NCI-H345 treated with DMSO at 0.1 percent for 48 hours (cell line): ENCODE measurements around the gene CEP72.
"Not testable (repeated sequence)": the region's sequence is repeated elsewhere in the genome, so short reads cannot be mapped to it uniquely, and the experiment has no call there.

Experiments used
- DNase-seq: peaks from one replicate; lab custom pipeline; 2025; ENCODE audit not compliant: unreplicated experiment; lab: John Stamatoyannopoulos, UW

CEP72 gene

DNA sequence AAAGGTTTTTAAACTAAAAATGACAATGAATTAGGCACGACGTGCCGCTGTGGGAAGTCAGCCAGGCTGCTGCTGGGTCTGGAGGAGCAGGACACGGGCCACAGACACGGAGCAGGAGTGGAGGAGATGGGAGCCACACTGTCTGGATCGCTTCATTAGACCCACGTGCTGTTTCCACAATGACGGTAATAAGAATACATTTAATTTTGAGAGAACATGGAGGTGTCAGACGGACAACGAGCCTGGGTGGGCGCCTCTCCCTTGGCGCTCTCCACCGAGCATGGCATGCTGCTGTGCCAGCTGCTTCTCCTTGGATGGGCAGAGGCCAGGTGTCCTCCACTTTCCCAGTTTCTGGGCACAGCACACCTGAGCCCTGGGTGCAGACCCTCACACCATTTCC is 68.7 kb downstream of the CEP72 start:
- not testable (repeated sequence) for DNase-seq

DNA sequence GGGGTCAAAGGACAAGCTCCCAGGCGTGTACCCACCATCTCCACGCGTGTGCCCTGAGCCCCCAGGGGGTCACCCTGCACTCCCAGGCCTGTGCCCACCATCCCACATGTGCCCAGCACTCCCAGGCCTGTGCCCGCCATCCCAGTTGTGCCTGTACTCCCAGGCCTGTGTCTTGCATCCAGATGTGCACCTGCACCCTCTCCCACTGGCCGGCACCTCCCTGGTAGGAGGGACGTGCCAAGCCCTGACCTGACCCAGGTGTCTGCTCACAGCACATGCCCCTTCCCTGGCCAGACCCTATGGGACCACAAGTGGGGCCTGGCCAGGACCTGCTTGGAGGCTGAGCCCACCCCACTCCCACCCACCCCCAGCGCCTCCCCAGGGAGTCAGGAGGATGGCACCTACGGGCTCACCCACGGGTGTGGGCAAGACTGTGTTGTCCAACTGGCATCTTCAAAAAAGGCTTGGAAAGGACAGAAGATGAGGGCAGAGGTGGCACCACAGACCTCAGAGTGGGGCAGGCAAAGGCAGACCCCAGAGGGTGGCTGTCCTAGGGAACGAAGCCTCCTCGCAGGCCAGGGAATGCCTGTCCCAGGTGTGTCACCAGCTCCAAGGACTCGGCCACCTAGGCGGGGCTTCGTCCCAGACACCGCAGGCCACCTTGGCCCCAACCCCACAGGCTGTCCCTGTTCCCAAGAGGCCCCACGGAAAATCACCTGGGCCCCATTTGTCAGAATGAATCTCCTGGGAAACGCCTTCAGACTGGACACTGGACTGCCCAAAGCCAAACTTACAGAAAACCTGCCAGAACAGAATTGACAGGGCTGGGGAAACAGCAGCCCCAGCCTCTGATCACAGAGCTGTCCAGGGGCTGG is 69.4 kb downstream of the CEP72 start:
- DNase-seq: not testable (repeated sequence)

GRCh38 chr5:682216-682615 is 70.1 kb downstream of the CEP72 start:
- not testable (repeated sequence) for DNase-seq

DNA sequence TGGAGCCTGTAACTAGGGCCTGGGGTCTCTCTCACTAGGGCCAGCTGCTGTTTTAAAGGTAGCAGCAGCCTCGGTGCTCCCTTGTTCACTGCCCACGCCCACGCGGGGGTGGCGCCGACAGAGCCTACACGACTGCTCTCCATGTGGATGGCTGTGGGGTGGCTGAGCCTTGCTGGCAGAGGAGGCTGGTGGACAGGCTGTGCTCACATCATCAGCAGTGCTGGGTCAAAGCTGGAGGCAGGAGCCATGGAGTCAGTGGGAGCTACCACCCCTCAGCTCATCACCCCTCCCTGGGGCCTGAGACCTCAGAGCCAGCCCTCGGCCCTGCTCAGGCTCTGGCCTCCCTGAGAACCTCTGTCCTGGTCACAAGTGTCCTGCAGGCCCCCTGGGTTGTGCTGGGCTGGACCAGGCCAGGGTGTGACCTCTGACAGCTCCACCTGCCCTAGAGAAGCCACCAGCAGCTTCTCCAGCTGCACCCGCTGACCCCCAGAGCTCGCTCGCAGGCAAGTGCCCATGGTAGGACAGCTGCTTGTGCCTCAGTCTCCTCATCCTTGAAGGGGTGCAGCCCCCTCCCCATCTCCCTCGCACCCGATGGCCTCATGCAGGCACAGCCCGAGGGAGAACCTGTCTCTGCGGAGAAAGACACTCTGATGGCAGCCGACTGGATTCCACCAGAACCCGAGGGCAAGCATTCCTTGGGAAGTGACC is 70.7 kb downstream of the CEP72 start:
- not testable (repeated sequence) for DNase-seq

GRCh38 chr5:683551-684481 is 71.7 kb downstream of the CEP72 start:
- DNase-seq: peak; percentile 53

GRCh38 chr5:684751-685216 is 72.6 kb downstream of the CEP72 start:
- no peak for DNase-seq

- DNase-seq: no peak
These were observed 73.4 kb downstream of the CEP72 start for GRCh38 chr5:685262-686171.

- not testable (repeated sequence) for DNase-seq
These were observed 74.0 kb downstream of the CEP72 start for GRCh38 chr5:686172-686523.

DNA sequence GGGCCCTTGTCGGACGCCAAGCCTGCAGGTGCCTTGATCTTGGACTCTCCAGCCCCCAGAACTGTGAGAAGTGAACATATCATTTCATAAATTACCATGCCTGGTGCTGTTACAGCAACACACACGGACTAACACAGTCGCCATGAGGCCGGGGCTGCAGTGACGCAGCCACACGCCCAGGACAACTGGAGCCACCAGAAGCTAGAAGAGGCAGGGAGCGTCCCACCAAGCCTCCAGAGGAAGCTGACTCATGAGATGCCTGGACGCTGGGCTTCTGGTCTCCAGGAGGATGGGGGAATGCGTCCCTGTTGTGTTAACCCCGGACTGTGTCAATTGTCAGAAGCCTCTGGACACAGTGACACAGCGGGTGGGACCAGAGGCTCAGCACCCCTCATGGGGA is 74.8 kb downstream of the CEP72 start:
- not testable (repeated sequence) for DNase-seq

DNA sequence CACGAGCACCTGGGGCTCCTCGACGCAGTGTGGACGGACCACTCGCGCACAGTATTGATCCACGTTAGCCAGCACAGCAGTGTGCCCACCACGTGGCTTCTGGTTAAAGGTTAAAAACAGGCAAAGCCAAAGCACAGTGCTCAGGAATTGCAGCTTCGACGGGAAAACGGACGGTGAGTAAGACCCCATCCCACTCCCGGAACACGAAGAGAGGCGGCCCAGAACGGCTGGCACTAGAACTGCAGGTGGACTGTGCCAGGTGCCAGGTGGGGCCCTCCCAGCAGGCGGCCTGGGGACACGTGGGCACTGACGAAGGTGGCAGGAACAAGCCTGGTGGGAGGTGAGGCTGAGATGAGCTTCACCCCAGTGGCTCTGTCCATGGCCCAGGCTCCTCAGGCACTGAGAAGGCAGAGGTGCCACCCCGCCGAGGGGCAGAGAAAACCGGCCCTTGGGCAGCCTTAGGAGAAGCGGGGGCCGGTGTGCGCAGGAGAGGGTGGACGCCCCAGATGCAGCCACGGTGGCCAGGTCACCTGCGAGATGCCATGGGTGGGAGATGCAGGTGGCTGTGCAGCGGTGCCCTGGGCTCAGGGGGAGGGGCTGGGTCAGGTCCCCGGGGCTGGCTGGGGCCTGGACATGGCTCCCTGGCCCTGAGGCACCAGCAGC is 76.3 kb downstream of the CEP72 start:
- not testable (repeated sequence) for DNase-seq

GRCh38 chr5:690293-690692 is 78.2 kb downstream of the CEP72 start:
- not testable (repeated sequence) for DNase-seq

GRCh38 chr5:691049-691448 is 78.9 kb downstream of the CEP72 start:
- DNase-seq: not testable (repeated sequence)

DNA sequence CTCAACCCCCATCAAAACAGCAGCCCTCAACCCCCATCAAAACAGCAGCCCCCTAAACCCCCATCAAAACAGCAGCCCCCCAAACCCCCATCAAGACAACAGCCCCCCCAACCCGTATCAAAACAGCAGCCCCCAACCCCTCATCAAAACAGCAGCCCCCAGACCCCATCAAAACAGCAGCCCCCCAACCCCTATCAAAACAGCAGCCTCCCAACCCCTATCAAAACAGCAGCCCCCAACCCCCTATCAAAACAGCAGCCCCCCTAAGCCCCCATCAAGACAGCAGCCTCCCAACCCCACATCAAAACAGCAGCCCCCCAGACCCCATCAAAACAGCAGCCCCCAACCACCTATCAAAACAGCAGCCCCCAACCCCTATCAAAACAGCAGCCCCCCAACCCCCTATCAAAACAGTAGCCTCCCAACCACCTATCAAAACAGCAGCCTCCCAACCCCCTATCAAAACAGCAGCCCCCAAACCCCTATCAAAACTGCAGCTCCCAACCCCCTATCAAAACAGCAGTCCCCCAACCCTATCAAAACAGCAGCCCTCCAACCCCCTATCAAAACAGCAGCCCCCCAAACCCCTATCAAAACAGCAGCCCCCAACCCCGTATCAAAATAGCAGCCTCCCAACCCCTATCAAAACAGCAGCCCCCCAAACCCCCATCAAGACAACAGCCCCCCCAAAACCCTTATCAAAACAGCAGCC is 79.8 kb downstream of the CEP72 start:
- no peak for DNase-seq

- DNase-seq: not testable (repeated sequence)
These were observed 80.4 kb downstream of the CEP72 start for GRCh38 chr5:692529-693041.

GRCh38 chr5:693271-694041 is 81.3 kb downstream of the CEP72 start, which contains the start of gene TPPP:
Gene TPPP (minus strand): TSS chr5:693352. CDS start chr5:678060, 15,292 bp downstream.
- DNase-seq: peak; percentile 21

DNA sequence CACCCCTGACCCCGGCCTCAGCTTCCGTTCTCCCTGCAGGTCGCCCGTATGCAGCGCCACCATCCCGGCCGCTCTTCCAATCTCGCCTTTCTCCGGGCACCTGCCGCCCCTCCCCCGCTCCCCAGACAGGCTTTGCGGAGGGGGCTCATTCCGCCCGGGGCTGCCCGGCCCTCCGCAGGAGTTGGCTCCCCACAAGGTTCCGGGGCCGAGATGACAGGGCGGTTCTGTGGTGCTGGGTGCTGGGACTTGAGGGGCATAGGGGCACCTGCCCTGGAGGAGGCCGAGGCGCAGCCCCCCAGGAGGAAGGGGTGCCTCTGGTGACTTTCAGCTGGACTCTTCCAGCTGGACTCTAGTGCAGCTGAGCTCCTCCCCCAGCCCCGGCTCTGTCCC is 81.9 kb downstream of the CEP72 start:
- not testable (repeated sequence) for DNase-seq

DNA sequence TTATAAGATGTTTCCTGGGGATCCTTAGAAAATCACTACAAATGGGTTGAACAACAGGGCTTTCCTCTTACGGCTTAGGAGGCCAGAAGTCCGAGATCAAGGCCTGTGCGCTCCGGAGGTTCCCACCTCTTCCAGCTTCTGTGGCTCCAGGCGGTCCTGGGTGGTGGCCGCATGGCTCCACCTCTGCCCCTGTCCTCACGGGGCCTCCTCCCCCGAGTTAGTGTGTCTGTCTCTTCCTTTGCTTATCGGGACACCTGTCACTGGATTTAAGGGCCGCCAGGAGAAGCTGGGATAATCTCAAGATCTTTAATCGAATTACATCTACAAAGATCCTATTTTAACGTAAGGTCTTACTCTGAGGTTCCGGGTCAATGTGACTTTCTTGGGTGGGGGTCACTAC is 83.3 kb downstream of the CEP72 start:
- not testable (repeated sequence) for DNase-seq

- DNase-seq: not testable (repeated sequence)
These were observed 84.1 kb downstream of the CEP72 start for GRCh38 chr5:696191-696590.
